Measurements from ENCODE around the gene CEBPZOS. TPM values are rescaled to one million over a fixed set of nuclear protein-coding genes. Genes with fewer than 3 reads are reported as not detected.
"Not testable (repeated sequence)": the region's sequence is repeated elsewhere in the genome, so short reads cannot be mapped to it uniquely, and the experiment has no call there.

The CEBPZOS gene
- total RNA-seq, 1 donor from 2014 or later: not detected

DNA sequence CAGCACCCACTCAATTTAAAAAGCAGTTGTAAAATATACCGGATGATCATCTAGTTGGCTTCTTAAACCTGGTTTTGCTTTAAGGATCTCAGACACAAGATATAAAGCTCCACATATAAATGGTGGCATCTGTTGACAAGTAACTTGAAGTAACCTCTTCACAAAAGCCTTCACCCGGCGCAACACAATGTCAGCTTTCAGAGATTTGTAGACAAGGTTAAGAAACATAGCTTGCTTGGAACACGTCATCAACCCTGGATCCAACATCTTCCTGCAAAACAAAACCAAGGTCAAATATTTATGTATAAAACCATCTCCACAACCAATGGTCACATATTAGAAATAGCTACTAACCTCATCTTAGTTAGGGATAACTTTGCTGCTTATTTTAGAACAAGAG is 26.8 kb downstream of the CEBPZOS start:
- no peak for DNase-seq (ENCODE audit: extremely low spot score, unreplicated experiment)
- Mint-ChIP-seq H3K27me3 (no peaks in the 10 kb centered on the region), H3K4me3 (no peak overlapping the region), H3K9me3 (no peaks in the 10 kb centered on the region), H3K36me3 (peaks cover 28% of the 10 kb centered on the region), H3K27ac (no peak overlapping the region), H3K4me1 (ENCODE audit: unreplicated experiment) (peaks cover 19% of the 10 kb centered on the region)
- TF ChIP-seq, protein P1, sequence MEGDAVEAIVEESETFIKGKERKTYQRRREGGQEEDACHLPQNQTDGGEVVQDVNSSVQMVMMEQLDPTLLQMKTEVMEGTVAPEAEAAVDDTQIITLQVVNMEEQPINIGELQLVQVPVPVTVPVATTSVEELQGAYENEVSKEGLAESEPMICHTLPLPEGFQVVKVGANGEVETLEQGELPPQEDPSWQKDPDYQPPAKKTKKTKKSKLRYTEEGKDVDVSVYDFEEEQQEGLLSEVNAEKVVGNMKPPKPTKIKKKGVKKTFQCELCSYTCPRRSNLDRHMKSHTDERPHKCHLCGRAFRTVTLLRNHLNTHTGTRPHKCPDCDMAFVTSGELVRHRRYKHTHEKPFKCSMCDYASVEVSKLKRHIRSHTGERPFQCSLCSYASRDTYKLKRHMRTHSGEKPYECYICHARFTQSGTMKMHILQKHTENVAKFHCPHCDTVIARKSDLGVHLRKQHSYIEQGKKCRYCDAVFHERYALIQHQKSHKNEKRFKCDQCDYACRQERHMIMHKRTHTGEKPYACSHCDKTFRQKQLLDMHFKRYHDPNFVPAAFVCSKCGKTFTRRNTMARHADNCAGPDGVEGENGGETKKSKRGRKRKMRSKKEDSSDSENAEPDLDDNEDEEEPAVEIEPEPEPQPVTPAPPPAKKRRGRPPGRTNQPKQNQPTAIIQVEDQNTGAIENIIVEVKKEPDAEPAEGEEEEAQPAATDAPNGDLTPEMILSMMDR (conservative IDR thresholded peaks at IDR 0.05): no peak

DNA sequence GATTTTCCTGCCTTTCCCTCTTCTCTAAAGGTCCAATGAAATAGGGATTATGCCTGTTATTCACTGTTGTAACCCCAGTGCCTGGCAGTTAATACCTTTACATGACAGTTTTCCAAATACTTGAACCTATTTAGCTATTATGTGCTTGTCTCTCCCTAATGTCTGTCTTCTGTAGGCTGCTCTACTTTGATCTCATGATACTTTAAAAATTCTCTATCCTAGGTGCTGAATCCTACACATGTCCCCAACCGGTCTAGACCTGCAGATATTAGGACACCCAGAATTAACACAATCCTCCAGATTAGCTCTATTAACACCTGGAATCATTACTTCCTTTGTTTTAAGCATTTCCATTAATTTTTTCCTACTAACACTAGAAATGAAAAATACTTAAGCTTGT is 27.8 kb downstream of the CEBPZOS start:
- no peaks in the 10 kb centered on the region for H3K27me3 Mint-ChIP-seq
- no peaks in the 10 kb centered on the region for H3K9me3 Mint-ChIP-seq
- H3K4me3 Mint-ChIP-seq: no peak overlapping the region
- H3K27ac Mint-ChIP-seq: no peak overlapping the region
- no peak for DNase-seq (ENCODE audit: extremely low spot score, unreplicated experiment)
- H3K4me1 Mint-ChIP-seq (ENCODE audit: unreplicated experiment): peaks cover 19% of the 10 kb centered on the region
- peaks cover 21% of the 10 kb centered on the region for H3K36me3 Mint-ChIP-seq
- TF ChIP-seq, protein P1 (conservative IDR thresholded peaks at IDR 0.05): no peak

DNA sequence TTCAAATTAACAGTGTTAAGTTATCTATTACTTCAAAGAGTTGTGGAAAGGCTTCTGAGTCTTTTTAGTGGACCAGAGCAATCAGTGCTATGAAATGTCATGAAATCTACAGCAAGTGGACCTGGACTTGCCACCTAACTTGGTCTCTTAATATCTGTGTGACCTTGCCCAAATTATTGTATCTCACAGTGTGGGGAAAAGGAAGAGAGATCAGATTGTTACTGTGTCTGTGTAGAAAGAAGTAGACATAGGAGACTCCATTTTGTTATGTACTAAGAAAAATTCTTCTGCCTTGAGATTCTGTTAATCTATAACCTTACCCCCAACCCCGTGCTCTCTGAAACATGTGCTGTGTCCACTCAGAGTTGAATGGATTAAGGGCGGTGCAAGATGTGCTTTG is 28.8 kb downstream of the CEBPZOS start:
- Mint-ChIP-seq H3K27ac (peak overlapping the region; percentile 32), H3K4me1 (ENCODE audit: unreplicated experiment) (peaks cover 19% of the 10 kb centered on the region), H3K4me3 (peak overlapping the region; percentile 16), H3K36me3 (peaks cover 21% of the 10 kb centered on the region)
- not testable (repeated sequence) for DNase-seq (ENCODE audit: extremely low spot score, unreplicated experiment); H3K27me3 Mint-ChIP-seq; H3K9me3 Mint-ChIP-seq

DNA sequence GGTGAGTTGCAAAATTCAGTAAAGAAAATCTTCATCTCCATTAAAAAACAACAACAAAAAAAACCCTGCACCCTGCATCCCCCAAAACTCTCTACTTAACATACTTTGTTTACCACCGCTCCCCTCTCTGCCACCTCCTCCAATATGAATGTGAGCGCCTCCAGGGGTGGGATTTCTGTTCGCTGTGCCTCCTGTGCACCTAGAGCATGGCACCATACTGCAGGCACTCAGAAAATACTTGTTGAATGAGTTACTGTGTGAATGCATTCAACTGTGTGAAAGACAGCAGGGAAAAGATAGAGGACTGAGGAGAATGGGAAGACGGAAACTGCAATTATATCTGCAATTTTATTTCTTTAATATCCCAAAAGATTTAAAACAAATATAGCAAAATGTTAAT is 30.6 kb downstream of the CEBPZOS start:
- H3K27me3 Mint-ChIP-seq: no peaks in the 10 kb centered on the region
- peak overlapping the region; percentile 39 for H3K4me3 Mint-ChIP-seq
- H3K9me3 Mint-ChIP-seq: no peaks in the 10 kb centered on the region
- peaks cover 21% of the 10 kb centered on the region for H3K36me3 Mint-ChIP-seq
- H3K4me1 Mint-ChIP-seq (ENCODE audit: unreplicated experiment): peaks cover 19% of the 10 kb centered on the region
- DNase-seq (ENCODE audit: extremely low spot score, unreplicated experiment): no peak
- no peak overlapping the region for H3K27ac Mint-ChIP-seq
- TF ChIP-seq, protein P1 (conservative IDR thresholded peaks at IDR 0.05): no peak

- no peak overlapping the region for H3K27ac Mint-ChIP-seq
- DNase-seq (ENCODE audit: extremely low spot score, unreplicated experiment): no peak
- peaks cover 11% of the 10 kb centered on the region for H3K36me3 Mint-ChIP-seq
- H3K27me3 Mint-ChIP-seq: no peaks in the 10 kb centered on the region
- TF ChIP-seq, protein P1 (conservative IDR thresholded peaks at IDR 0.05): no peak
- H3K9me3 Mint-ChIP-seq: no peaks in the 10 kb centered on the region
- H3K4me3 Mint-ChIP-seq: no peak overlapping the region
- peaks cover 19% of the 10 kb centered on the region for H3K4me1 Mint-ChIP-seq (ENCODE audit: unreplicated experiment)
Observed at GRCh38 chr2:37228788-37229187, 32.5 kb downstream of the CEBPZOS start.

- Mint-ChIP-seq H3K9me3 (no peaks in the 10 kb centered on the region), H3K27me3 (no peaks in the 10 kb centered on the region), H3K27ac (no peak overlapping the region), H3K36me3 (peaks cover 17% of the 10 kb centered on the region), H3K4me1 (ENCODE audit: unreplicated experiment) (peaks cover 12% of the 10 kb centered on the region), H3K4me3 (no peak overlapping the region)
- TF ChIP-seq, protein P1 (conservative IDR thresholded peaks at IDR 0.05): no peak
- no peak for DNase-seq (ENCODE audit: extremely low spot score, unreplicated experiment)
Observed at GRCh38 chr2:37230581-37230980, 34.3 kb downstream of the CEBPZOS start.
